MM.1S (cell line): ENCODE data around the gene FBXO24.

Experiments
- EZH2 ChIP-seq: fragments of 300-600 bp; sonication (generic); optimal IDR thresholded peaks from 2 replicates; pipeline ENCODE3; 2017; ENCODE audit warnings: low read depth, mild to moderate bottlenecking, antibody characterized with exemption, low read length, mixed read lengths
- EZH2phosphoT487 ChIP-seq: fragments of 300-600 bp; sonication (generic); IDR thresholded peaks from 2 replicates; pipeline ENCODE4 v1.6.1; 2018; ENCODE audit warnings: antibody characterized with exemption, low read length
- TF ChIP-seq, protein P1 (sequence below): fragments of 300-600 bp; sonication (generic); IDR thresholded peaks from 2 replicates; pipeline ENCODE4 v1.5.1; 2016; ENCODE audit warnings: antibody characterized with exemption, low read length, mixed read lengths

DNA sequence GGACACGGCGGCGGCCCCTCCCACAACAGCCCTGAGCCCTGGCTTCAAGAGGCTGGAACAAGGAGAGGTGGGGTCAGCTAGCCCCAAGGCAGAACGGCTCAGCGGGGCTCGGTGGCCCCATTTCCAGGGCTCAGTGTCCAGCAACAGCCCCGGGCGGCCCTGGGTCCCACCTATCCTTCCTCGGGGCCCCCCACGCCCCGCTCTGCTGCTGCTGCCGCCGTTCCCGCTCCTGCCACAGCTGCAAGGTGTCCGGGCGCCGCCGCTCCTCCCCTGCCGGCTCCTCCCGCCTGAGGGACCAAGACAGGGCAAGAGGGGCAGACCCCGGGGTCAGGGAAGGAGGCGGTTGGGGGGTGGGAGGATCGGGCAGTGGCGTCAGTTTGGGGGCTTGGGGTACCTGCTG, 9.0 kb upstream of the FBXO24 start:
- TF ChIP-seq EZH2 (no peak), EZH2phosphoT487 (no peak)
- TF ChIP-seq, protein P1, sequence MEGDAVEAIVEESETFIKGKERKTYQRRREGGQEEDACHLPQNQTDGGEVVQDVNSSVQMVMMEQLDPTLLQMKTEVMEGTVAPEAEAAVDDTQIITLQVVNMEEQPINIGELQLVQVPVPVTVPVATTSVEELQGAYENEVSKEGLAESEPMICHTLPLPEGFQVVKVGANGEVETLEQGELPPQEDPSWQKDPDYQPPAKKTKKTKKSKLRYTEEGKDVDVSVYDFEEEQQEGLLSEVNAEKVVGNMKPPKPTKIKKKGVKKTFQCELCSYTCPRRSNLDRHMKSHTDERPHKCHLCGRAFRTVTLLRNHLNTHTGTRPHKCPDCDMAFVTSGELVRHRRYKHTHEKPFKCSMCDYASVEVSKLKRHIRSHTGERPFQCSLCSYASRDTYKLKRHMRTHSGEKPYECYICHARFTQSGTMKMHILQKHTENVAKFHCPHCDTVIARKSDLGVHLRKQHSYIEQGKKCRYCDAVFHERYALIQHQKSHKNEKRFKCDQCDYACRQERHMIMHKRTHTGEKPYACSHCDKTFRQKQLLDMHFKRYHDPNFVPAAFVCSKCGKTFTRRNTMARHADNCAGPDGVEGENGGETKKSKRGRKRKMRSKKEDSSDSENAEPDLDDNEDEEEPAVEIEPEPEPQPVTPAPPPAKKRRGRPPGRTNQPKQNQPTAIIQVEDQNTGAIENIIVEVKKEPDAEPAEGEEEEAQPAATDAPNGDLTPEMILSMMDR: no peak
